Measurements from ENCODE around the gene LRRC45.

LRRC45 gene

GRCh38 chr17:82004517-82005455, 18.3 kb upstream of the LRRC45 start:
- H3K79me2 ChIP-seq (ENCODE audit: insufficient read depth, low read length), result no peaks in the 10 kb centered on the region
- H3K27me3 ChIP-seq (ENCODE audit: insufficient read depth, low read length, poor library complexity), result no peaks in the 10 kb centered on the region
- H3K36me3 ChIP-seq (ENCODE audit: insufficient read depth, low read length), result no peaks in the 10 kb centered on the region
- ATAC-seq (ENCODE audit: insufficient read depth, low read depth) (no peak), DNase-seq (no peak)
- no peak overlapping the region for H3K27ac ChIP-seq (ENCODE audit: low read length)
- H3K9me3 ChIP-seq (ENCODE audit: insufficient read depth, low read length, severe bottlenecking), result no peaks in the 10 kb centered on the region
- TF ChIP-seq CTCF (IDR thresholded peaks at IDR 0.05; ENCODE audit: borderline replicate concordance, extremely low read depth, low read length, poor library complexity, severe bottlenecking) (no peak), EZH2 (IDR thresholded peaks at IDR 0.05; ENCODE audit: borderline replicate concordance, low read depth, low read length, severe bottlenecking) (no peak)
- no peak overlapping the region for H3K4me3 ChIP-seq (ENCODE audit: low read depth in 1 of 2, low read length in 2 of 2)
- H3K4me1 ChIP-seq (ENCODE audit: insufficient read depth, low read length), result no peaks in the 10 kb centered on the region
- no peak overlapping the region for H3K4me2 ChIP-seq (ENCODE audit: insufficient read depth, low read length)
- no peak overlapping the region for H3K9ac ChIP-seq (ENCODE audit: low read depth, low read length)
- no peak overlapping the region for H2AFZ ChIP-seq (ENCODE audit: low read depth, low read length)
- peaks cover 9% of the 10 kb centered on the region; the same call in 1 of the 2 replicates for H4K20me1 ChIP-seq (ENCODE audit: insufficient read depth, low read length)

GRCh38 chr17:82005701-82006348, 17.3 kb upstream of the LRRC45 start:
- Histone ChIP-seq H3K4me2 (ENCODE audit: insufficient read depth, low read length) (no peak overlapping the region), H3K36me3 (ENCODE audit: insufficient read depth, low read length) (no peaks in the 10 kb centered on the region), H3K27me3 (ENCODE audit: insufficient read depth, low read length, poor library complexity) (no peaks in the 10 kb centered on the region), H3K4me1 (ENCODE audit: insufficient read depth, low read length) (no peaks in the 10 kb centered on the region), H4K20me1 (ENCODE audit: insufficient read depth, low read length) (peaks cover 9% of the 10 kb centered on the region; the same call in 1 of the 2 replicates), H3K79me2 (ENCODE audit: insufficient read depth, low read length) (no peaks in the 10 kb centered on the region), H3K9ac (ENCODE audit: low read depth, low read length) (no peak overlapping the region), H2AFZ (ENCODE audit: low read depth, low read length) (no peak overlapping the region), H3K9me3 (ENCODE audit: insufficient read depth, low read length, severe bottlenecking) (no peaks in the 10 kb centered on the region), H3K27ac (ENCODE audit: low read length) (no peak overlapping the region), H3K4me3 (ENCODE audit: low read depth in 1 of 2, low read length in 2 of 2) (no peak overlapping the region)
- DNase-seq, result no peak
- no peak; the same call in 2 of the 3 replicates for ATAC-seq (ENCODE audit: insufficient read depth, low read depth)
- no peak for TF ChIP-seq EZH2 (IDR thresholded peaks at IDR 0.05; ENCODE audit: borderline replicate concordance, low read depth, low read length, severe bottlenecking)
- no peak for TF ChIP-seq CTCF (IDR thresholded peaks at IDR 0.05; ENCODE audit: borderline replicate concordance, extremely low read depth, low read length, poor library complexity, severe bottlenecking)

GRCh38 chr17:82006468-82007227, 16.5 kb upstream of the LRRC45 start:
- Histone ChIP-seq H3K9me3 (ENCODE audit: insufficient read depth, low read length, severe bottlenecking) (no peaks in the 10 kb centered on the region), H3K27me3 (ENCODE audit: insufficient read depth, low read length, poor library complexity) (no peaks in the 10 kb centered on the region), H3K27ac (ENCODE audit: low read length) (no peak overlapping the region), H3K79me2 (ENCODE audit: insufficient read depth, low read length) (no peaks in the 10 kb centered on the region), H3K4me2 (ENCODE audit: insufficient read depth, low read length) (no peak overlapping the region), H3K36me3 (ENCODE audit: insufficient read depth, low read length) (no peaks in the 10 kb centered on the region), H4K20me1 (ENCODE audit: insufficient read depth, low read length) (0 out of 2 replicates have a peak, but pooled peaks cover 4% of the 10 kb centered on the region), H3K4me3 (ENCODE audit: low read depth in 1 of 2, low read length in 2 of 2) (no peak overlapping the region), H3K9ac (ENCODE audit: low read depth, low read length) (no peak overlapping the region), H2AFZ (ENCODE audit: low read depth, low read length) (no peak overlapping the region), H3K4me1 (ENCODE audit: insufficient read depth, low read length) (no peaks in the 10 kb centered on the region)
- ATAC-seq (ENCODE audit: insufficient read depth, low read depth) (no peak), DNase-seq (no peak)
- TF ChIP-seq EZH2 (IDR thresholded peaks at IDR 0.05; ENCODE audit: borderline replicate concordance, low read depth, low read length, severe bottlenecking) (no peak), CTCF (IDR thresholded peaks at IDR 0.05; ENCODE audit: borderline replicate concordance, extremely low read depth, low read length, poor library complexity, severe bottlenecking) (no peak)

Data from DND-41 (cell line).